Measurements from ENCODE around the gene PRX.
"Not testable (repeated sequence)": the region's sequence is repeated elsewhere in the genome, so short reads cannot be mapped to it uniquely, and the experiment has no call there.

PRX gene

GRCh38 chr19:40414542-40415535 lies 1.7 kb upstream of the PRX start:
- no peak for DNase-seq

- no peak for DNase-seq
Observed at GRCh38 chr19:40412866-40413265, 312 bp downstream of the PRX start.

- no peak for DNase-seq
Observed at GRCh38 chr19:40411958-40412499, 1.1 kb downstream of the PRX start.

- no peak for DNase-seq
Observed at GRCh38 chr19:40411125-40411842, 1.9 kb downstream of the PRX start.

GRCh38 chr19:40410030-40410389 lies 3.2 kb downstream of the PRX start:
- no peak for DNase-seq

GRCh38 chr19:40408598-40408925 lies 4.6 kb downstream of the PRX start:
- DNase-seq, result not testable (repeated sequence)

- no peak for DNase-seq
Observed at GRCh38 chr19:40407714-40408597, 5.2 kb downstream of the PRX start.

- DNase-seq, result peak; percentile 55
Observed at GRCh38 chr19:40403262-40403984, 9.8 kb downstream of the PRX start.

GRCh38 chr19:40400559-40400958 lies 12.6 kb downstream of the PRX start:
- DNase-seq, result no peak

GRCh38 chr19:40398417-40399131 lies 14.6 kb downstream of the PRX start:
- DNase-seq, result no peak

- DNase-seq, result no peak
Observed at GRCh38 chr19:40397568-40397906, 15.6 kb downstream of the PRX start.

- DNase-seq, result no peak
Observed at GRCh38 chr19:40396886-40397567, 16.2 kb downstream of the PRX start.

- no peak for DNase-seq
Observed at GRCh38 chr19:40395956-40396355, 17.2 kb downstream of the PRX start.

GRCh38 chr19:40394816-40395210 lies 18.4 kb downstream of the PRX start:
- DNase-seq, result no peak

GRCh38 chr19:40393894-40394815 lies 19.0 kb downstream of the PRX start:
- DNase-seq, result no peak

- peak; percentile 35 for DNase-seq
Observed at GRCh38 chr19:40392894-40393517, 20.2 kb downstream of the PRX start.

- no peak for DNase-seq
Observed at GRCh38 chr19:40392123-40392522, 21.1 kb downstream of the PRX start.

- DNase-seq, result no peak
Observed at GRCh38 chr19:40390084-40390742, 23.0 kb downstream of the PRX start, which contains the start of gene HIPK4. TSS of gene HIPK4 (minus strand) at chr19:40390181. CDS start at chr19:40389902, 279 bp downstream.
